C1 segment of cervical spinal cord (tissue), 14 donors: Measurements from ENCODE around the gene CCR2.
A peak's percentile ranks its signal among the peaks of the same experiment; 100 is the strongest.
"Not testable (repeated sequence)": the region's sequence is repeated elsewhere in the genome, so short reads cannot be mapped to it uniquely, and the experiment has no call there.

Experiments used
- DNase-seq, 14 donors: peaks; one replicate each; lab custom pipeline; 2025; lab: John Stamatoyannopoulos, UW

The CCR2 gene

GRCh38 chr3:46402902-46403301, 49.0 kb downstream of the CCR2 start:
- not testable (repeated sequence) for DNase-seq

DNA sequence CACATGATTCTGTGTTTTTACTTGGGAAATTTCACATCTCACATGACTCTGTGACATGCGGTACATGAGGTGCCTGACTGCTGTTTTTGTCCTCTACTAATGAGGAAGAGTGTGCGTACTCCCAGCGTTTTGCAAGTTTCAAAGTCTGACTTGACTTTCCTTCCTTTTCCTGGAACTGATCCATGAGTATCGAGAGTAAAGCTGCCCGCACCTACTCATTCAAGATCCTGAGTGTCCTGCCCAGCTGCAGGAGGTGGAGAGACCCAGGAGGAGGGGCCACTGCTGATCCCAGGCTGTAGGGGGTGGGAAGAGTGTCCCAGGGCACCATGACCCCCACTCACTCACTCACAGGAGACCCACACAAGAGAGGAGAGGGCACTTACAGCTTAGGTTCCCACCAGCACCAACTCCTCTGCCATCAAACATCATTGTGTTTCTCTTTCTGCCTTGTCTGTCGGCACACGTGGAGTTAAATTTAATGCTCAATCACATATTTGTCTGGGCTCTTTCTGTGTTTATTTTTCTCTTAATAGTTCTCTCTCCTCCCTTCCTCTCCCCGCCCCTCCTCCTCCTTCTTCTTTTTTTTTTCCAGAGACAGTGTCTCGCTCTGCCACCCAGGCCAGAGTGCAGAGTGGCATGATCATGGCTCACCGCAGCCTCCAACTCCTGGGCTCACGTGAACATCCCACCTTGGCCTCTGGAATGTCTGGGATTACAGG, 51.5 kb downstream of the CCR2 start:
- peak in 2 of 14 donors; percentile 2 to 23 for DNase-seq

DNA sequence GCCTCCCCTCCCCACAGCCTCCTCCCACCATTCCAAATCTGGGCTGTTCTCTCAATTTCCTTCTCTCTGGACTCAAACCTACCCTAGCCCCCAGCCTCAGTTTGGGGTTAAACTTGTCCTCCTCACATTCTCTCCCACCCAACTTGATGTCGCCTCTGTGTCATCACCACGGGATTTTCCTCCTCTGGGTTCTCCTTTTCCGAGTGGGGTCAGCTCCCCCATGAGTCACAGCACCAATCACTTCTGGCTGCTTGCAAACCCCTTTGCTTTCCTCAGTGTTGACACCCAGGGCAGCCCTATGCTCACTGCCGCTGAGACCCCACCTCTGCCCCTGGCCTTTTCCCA, 52.5 kb downstream of the CCR2 start:
- DNase-seq: peak in 2 of 14 donors; percentile 15 to 22

DNA sequence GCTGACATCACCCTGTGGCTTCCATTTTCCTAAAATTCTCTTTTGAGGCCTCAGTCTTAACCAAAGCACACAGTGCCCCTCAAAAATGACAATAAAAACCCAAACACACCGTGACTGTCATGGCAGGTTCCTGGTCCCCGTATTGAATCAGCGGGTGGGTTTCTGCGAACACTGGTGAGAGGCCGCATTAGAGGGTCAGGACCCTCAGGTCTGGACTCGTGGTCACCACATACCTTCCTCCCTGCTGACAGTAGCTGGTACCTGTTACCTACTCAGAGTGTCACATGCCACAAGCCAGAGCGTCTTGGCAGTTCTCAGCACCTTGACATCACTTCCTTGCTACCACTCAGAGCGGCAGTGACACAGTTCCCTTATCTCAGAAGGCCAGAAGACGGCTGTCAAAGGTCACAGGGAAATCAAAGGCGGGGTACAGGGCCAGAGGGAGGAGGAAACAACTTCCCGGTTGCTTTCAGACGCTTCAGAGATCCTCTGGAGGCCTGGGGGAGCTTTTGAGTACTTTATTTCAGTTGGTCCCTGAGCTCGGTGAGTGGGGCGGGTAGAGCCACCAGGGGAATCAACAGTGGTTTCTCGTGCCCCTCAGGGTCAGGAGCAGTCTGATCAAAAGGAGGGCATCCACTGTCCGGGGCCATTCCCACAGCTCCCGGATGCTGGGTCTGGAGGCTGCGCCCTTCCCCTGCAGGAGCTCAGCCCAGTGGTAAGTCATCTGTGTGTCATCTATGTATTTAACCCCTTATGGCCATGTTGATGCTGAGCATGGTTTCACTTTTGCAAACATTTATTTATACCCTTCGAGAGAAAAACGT, 53.1 kb downstream of the CCR2 start, which contains the start of the genes CCR5AS and CCRL2:
TSS of gene CCR5AS (minus strand) at position 279 of the 824 bp plus-strand sequence.
TSS of gene CCRL2 (plus strand) at position 472 of the 824 bp plus-strand sequence. CDS start 821 bp downstream, outside the sequence.
- peak in 9 of 14 donors; percentile 10 to 55 (median 21) for DNase-seq

DNA sequence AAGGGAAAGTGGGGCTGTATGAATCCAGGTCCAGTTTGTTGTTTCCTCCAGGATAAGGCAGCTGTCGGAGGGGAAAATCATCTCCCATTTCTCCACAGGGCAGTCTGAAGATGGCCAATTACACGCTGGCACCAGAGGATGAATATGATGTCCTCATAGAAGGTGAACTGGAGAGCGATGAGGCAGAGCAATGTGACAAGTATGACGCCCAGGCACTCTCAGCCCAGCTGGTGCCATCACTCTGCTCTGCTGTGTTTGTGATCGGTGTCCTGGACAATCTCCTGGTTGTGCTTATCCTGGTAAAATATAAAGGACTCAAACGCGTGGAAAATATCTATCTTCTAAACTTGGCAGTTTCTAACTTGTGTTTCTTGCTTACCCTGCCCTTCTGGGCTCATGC, 54.1 kb downstream of the CCR2 start:
- no peak for DNase-seq

DNA sequence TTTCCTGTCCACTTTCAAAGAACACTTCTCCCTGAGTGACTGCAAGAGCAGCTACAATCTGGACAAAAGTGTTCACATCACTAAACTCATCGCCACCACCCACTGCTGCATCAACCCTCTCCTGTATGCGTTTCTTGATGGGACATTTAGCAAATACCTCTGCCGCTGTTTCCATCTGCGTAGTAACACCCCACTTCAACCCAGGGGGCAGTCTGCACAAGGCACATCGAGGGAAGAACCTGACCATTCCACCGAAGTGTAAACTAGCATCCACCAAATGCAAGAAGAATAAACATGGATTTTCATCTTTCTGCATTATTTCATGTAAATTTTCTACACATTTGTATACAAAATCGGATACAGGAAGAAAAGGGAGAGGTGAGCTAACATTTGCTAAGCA, 54.9 kb downstream of the CCR2 start:
- DNase-seq: no peak

DNA sequence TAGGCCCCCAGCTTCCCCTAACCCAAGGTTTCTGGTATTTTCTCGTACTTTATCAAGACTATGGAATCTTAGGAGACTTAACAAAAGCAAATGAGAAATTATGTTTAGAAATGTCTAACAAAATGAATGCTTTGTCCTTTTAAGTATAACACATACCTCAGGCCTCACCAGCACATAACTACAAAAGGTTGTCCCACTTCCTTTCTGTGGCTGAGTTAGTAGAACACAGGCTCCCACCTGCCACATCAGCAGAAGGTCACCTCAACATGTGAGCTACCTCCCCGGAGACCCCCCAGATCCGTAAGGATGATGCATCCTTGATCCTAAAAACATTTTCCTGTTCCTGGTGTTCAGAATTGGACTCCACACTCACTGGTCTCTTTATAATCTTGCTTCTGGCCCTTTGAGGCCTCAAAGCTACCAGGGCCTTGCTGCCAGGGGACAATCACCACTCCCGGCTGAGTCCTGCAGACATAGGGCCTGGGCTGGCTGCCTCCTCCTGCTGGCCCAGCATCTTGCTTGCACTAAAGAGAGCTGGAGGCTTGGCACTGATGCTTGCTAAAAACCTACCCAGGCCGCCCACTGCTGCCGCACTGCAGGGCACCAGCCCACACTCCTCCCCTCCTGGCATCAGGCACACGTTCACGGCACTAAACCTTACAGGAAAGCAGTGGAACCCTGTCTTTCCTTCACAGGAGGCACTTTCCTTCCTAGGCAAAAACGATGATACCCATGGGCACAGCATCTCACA, 56.0 kb downstream of the CCR2 start:
- DNase-seq: peak in 2 of 14 donors; percentile 6 to 30
